K562 (cell line): Measurements from ENCODE around the gene TMEM225B.

Source experiments
- HDAC2 ChIP-seq: fragments of 450-650 bp; IDR thresholded peaks from 2 replicates; pipeline ENCODE4 v1.6.1; 2016; ENCODE audit warnings: mild to moderate bottlenecking
- SRF ChIP-seq, 2 experiments: fragments of 250-450, 450-650 bp in 1 of 2; sonication (Bioruptor Pico) in 1 of 2; sonication (generic) in 1 of 2; formaldehyde crosslinking; IDR thresholded peaks; 2 replicates each; pipeline versions ENCODE4 v1.5.0 to v1.5.1; 2020 to 2022; ENCODE audit warnings: mild to moderate bottlenecking in 1 of 2, missing genetic modification reagents in 1 of 2
- ZNF121 ChIP-seq: sonication (generic); formaldehyde crosslinking; conservative IDR thresholded peaks from 2 replicates; pipeline ENCODE4 v1.8.0; 2022; ENCODE audit warnings: missing genetic modification reagents
- TF ChIP-seq, protein P1 (sequence below): sonication (generic); formaldehyde crosslinking; IDR thresholded peaks from 2 replicates; pipeline ENCODE4 v1.8.1; 2022; ENCODE audit warnings: missing genetic modification reagents
- TF ChIP-seq, protein P2 (sequence below), 2 experiments: fragments of 450-650 bp; IDR thresholded peaks; 2 replicates each; pipeline ENCODE4 v1.6.1; 2018; ENCODE audit warnings: mild to moderate bottlenecking in 2 of 2, low read depth in 1 of 2; ENCODE audit not compliant: partially characterized antibody in 2 of 2
- TF ChIP-seq, protein P3 (sequence below): fragments of 250-450 bp; sonication (Bioruptor Pico); IDR thresholded peaks from 2 replicates; pipeline ENCODE4 v1.5.0; 2021; ENCODE audit warnings: mild to moderate bottlenecking, borderline replicate concordance
- TF ChIP-seq, protein P4 (sequence below): sonication (generic); formaldehyde crosslinking; IDR thresholded peaks from 2 replicates; pipeline ENCODE4 v1.9.0; 2022; ENCODE audit warnings: mild to moderate bottlenecking, missing genetic modification reagents
- TF ChIP-seq, protein P5 (sequence below), 3 experiments: IDR thresholded peaks in 2 of 3; conservative IDR thresholded peaks in 1 of 3; 2 replicates each; pipeline ENCODE4 v1.5.1; 2011 to 2012; ENCODE audit warnings: low read length in 3 of 3, mild to moderate bottlenecking in 3 of 3, control low read depth in 2 of 3, improper control_type of control experiment in 1 of 3, inconsistent platforms in 1 of 3, low read depth in 1 of 3, mixed read lengths in 1 of 3, moderate library complexity in 1 of 3; ENCODE audit not compliant: insufficient read depth in 2 of 3

DNA sequence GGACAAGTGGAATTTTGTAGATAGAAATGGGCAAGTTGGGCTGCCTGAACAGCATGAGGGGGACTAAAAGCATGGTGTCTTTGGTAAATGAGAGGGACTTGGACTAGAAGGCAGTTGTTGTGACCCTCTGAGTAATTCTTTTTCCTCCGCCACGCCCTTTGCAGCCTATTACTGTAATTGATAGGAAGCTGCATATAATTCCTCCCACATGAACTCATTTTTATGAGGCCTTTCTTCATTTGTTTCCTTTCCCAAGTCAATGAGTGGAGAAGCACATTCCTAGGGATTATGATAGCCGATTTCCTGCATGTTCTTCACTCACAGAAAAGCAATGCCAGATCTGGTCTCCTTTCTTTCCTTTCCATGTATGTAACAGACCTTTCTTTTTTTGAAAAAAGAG, 46.4 kb downstream of the TMEM225B start:
- TF ChIP-seq HDAC2, result no peak
- TF ChIP-seq, protein P1, sequence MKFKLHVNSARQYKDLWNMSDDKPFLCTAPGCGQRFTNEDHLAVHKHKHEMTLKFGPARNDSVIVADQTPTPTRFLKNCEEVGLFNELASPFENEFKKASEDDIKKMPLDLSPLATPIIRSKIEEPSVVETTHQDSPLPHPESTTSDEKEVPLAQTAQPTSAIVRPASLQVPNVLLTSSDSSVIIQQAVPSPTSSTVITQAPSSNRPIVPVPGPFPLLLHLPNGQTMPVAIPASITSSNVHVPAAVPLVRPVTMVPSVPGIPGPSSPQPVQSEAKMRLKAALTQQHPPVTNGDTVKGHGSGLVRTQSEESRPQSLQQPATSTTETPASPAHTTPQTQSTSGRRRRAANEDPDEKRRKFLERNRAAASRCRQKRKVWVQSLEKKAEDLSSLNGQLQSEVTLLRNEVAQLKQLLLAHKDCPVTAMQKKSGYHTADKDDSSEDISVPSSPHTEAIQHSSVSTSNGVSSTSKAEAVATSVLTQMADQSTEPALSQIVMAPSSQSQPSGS, result no peak
- TF ChIP-seq SRF (CRISPR knock-in tag; IDR thresholded peaks at IDR 0.05), result no peak
- TF ChIP-seq, protein P2, sequence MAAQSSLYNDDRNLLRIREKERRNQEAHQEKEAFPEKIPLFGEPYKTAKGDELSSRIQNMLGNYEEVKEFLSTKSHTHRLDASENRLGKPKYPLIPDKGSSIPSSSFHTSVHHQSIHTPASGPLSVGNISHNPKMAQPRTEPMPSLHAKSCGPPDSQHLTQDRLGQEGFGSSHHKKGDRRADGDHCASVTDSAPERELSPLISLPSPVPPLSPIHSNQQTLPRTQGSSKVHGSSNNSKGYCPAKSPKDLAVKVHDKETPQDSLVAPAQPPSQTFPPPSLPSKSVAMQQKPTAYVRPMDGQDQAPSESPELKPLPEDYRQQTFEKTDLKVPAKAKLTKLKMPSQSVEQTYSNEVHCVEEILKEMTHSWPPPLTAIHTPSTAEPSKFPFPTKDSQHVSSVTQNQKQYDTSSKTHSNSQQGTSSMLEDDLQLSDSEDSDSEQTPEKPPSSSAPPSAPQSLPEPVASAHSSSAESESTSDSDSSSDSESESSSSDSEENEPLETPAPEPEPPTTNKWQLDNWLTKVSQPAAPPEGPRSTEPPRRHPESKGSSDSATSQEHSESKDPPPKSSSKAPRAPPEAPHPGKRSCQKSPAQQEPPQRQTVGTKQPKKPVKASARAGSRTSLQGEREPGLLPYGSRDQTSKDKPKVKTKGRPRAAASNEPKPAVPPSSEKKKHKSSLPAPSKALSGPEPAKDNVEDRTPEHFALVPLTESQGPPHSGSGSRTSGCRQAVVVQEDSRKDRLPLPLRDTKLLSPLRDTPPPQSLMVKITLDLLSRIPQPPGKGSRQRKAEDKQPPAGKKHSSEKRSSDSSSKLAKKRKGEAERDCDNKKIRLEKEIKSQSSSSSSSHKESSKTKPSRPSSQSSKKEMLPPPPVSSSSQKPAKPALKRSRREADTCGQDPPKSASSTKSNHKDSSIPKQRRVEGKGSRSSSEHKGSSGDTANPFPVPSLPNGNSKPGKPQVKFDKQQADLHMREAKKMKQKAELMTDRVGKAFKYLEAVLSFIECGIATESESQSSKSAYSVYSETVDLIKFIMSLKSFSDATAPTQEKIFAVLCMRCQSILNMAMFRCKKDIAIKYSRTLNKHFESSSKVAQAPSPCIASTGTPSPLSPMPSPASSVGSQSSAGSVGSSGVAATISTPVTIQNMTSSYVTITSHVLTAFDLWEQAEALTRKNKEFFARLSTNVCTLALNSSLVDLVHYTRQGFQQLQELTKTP (IDR thresholded peaks at IDR 0.05; ENCODE audit: low read depth in 1 of 2, partially characterized antibody in 2 of 2), result no peak
- TF ChIP-seq ZNF121, result no peak
- TF ChIP-seq, protein P3, sequence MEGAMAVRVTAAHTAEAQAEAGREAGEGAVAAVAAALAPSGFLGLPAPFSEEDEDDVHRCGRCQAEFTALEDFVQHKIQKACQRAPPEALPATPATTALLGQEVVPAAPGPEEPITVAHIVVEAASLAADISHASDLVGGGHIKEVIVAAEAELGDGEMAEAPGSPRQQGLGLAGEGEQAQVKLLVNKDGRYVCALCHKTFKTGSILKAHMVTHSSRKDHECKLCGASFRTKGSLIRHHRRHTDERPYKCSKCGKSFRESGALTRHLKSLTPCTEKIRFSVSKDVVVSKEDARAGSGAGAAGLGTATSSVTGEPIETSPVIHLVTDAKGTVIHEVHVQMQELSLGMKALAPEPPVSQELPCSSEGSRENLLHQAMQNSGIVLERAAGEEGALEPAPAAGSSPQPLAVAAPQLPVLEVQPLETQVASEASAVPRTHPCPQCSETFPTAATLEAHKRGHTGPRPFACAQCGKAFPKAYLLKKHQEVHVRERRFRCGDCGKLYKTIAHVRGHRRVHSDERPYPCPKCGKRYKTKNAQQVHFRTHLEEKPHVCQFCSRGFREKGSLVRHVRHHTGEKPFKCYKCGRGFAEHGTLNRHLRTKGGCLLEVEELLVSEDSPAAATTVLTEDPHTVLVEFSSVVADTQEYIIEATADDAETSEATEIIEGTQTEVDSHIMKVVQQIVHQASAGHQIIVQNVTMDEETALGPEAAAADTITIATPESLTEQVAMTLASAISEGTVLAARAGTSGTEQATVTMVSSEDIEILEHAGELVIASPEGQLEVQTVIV (CRISPR knock-in tag), result no peak
- TF ChIP-seq, protein P4, sequence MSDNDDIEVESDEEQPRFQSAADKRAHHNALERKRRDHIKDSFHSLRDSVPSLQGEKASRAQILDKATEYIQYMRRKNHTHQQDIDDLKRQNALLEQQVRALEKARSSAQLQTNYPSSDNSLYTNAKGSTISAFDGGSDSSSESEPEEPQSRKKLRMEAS (CRISPR knock-in tag), result no peak
- TF ChIP-seq, protein P5, sequence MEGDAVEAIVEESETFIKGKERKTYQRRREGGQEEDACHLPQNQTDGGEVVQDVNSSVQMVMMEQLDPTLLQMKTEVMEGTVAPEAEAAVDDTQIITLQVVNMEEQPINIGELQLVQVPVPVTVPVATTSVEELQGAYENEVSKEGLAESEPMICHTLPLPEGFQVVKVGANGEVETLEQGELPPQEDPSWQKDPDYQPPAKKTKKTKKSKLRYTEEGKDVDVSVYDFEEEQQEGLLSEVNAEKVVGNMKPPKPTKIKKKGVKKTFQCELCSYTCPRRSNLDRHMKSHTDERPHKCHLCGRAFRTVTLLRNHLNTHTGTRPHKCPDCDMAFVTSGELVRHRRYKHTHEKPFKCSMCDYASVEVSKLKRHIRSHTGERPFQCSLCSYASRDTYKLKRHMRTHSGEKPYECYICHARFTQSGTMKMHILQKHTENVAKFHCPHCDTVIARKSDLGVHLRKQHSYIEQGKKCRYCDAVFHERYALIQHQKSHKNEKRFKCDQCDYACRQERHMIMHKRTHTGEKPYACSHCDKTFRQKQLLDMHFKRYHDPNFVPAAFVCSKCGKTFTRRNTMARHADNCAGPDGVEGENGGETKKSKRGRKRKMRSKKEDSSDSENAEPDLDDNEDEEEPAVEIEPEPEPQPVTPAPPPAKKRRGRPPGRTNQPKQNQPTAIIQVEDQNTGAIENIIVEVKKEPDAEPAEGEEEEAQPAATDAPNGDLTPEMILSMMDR (IDR thresholded peaks at IDR 0.05 in 2 of 3, conservative IDR thresholded peaks at IDR 0.05 in 1 of 3; ENCODE audit: insufficient read depth in 2 of 3, low read depth in 1 of 3, low read length in 3 of 3), result no peak
